ENCODE results near the gene PRPF8.

DNA sequence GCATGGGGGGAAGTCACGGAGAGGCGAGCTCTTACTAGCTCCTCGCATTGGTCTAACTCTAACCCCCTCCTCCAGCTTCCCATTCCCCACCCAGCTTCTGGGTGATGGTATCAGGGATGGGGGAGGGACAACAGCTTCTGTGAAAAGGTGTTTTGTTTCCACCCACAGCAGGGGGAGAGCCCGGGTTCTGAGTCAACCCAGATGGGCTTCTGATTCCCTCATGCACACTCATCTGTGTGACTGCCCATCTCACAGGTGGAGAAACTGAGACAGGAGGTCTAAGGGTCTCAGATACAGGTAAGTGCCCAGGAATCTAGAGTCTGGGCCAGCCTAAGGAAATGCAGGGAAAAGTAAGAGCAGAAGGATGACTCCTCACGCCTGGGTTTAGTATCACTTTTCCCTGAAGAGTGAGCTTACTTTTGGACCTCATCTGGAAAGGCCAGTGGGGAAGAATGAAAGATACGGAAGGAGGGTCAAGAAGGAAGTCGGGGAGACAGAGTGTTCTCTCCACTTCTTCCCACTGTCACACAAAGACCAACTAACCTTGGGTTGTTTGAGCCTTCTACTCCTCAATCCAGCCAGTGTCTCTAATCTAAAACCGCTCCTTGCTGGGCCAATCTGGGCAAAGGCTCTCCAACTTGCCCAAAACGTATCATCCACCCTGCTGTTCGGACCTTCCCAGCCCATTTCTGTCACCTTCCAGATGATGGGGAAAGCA lies 28.7 kb upstream of the PRPF8 start:
- TF ChIP-seq, protein P1, sequence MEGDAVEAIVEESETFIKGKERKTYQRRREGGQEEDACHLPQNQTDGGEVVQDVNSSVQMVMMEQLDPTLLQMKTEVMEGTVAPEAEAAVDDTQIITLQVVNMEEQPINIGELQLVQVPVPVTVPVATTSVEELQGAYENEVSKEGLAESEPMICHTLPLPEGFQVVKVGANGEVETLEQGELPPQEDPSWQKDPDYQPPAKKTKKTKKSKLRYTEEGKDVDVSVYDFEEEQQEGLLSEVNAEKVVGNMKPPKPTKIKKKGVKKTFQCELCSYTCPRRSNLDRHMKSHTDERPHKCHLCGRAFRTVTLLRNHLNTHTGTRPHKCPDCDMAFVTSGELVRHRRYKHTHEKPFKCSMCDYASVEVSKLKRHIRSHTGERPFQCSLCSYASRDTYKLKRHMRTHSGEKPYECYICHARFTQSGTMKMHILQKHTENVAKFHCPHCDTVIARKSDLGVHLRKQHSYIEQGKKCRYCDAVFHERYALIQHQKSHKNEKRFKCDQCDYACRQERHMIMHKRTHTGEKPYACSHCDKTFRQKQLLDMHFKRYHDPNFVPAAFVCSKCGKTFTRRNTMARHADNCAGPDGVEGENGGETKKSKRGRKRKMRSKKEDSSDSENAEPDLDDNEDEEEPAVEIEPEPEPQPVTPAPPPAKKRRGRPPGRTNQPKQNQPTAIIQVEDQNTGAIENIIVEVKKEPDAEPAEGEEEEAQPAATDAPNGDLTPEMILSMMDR (IDR thresholded peaks at IDR 0.05), result no peak
- no peak for TF ChIP-seq POLR2A (IDR thresholded peaks at IDR 0.05)
